Astrocyte of the spinal cord (primary cell): ENCODE results near the gene GRAMD2A.

Source experiments
- DNase-seq: peaks from one replicate; pipeline ENCODE4 v3.0.0; 2011; ENCODE audit warnings: low read depth, low spot score
- H3K4me3 ChIP-seq: 2 replicates; pipeline ENCODE4 v1.5.1; 2011; ENCODE audit warnings: low read depth, mild to moderate bottlenecking, low read length, moderate library complexity
- in situ Hi-C: cut with HindIII; loops from 2 replicates; pipeline ENCODE4 v1.10.0; 2017; ENCODE audit warnings: low sequenced_read_pairs
- TF ChIP-seq, protein P1 (sequence below): IDR thresholded peaks from 2 replicates; pipeline ENCODE4 v1.5.1; 2012; ENCODE audit warnings: low read depth, mild to moderate bottlenecking, low read length, inconsistent platforms

Gene GRAMD2A

DNA sequence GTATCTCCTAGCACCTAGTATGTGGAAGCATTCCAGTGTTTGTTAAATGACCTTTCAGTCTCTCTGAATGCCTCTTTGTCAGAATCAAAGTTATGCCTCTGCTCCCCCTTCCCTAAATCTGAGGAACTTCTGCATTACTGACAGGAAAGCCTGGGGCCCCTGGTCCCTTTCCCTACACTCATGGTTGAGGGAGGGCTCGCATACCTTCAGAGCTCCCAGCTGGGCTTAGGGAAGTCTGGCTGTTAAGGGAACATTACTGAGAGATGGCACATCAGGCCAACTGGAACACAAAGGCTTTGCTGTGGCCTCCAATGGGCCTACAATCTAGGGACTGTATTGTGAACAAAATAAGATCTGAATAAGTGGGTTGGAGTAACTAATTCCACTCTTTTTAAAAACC is 23.1 kb upstream of the GRAMD2A start:
- DNase-seq, result no peak
- TF ChIP-seq, protein P1, sequence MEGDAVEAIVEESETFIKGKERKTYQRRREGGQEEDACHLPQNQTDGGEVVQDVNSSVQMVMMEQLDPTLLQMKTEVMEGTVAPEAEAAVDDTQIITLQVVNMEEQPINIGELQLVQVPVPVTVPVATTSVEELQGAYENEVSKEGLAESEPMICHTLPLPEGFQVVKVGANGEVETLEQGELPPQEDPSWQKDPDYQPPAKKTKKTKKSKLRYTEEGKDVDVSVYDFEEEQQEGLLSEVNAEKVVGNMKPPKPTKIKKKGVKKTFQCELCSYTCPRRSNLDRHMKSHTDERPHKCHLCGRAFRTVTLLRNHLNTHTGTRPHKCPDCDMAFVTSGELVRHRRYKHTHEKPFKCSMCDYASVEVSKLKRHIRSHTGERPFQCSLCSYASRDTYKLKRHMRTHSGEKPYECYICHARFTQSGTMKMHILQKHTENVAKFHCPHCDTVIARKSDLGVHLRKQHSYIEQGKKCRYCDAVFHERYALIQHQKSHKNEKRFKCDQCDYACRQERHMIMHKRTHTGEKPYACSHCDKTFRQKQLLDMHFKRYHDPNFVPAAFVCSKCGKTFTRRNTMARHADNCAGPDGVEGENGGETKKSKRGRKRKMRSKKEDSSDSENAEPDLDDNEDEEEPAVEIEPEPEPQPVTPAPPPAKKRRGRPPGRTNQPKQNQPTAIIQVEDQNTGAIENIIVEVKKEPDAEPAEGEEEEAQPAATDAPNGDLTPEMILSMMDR, result no peak
- in situ Hi-C loops, result no loop called here
- H3K4me3 ChIP-seq, result no peak overlapping the region

DNA sequence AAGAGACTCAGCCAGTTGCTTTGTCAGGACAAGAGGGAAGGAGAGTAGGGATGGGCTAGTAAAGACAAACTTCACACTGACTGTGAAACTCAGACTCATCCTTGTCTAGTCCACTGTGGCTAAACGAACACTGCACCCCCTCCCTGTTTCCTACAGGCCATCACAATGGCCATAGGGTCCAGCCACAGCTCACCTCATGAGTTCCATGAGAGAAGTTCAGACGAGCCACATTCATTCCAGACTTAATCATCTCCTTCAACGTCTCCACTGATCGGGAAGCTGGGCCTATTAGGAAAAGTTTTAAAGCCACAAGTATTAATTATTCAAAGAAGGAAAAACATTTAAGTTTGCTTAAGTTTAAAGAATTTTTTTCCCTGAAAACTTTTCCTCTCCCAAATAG is 19.6 kb upstream of the GRAMD2A start:
- in situ Hi-C loops, result no loop called here
- DNase-seq, result no peak
- no peak overlapping the region for H3K4me3 ChIP-seq
- TF ChIP-seq, protein P1, result no peak

DNA sequence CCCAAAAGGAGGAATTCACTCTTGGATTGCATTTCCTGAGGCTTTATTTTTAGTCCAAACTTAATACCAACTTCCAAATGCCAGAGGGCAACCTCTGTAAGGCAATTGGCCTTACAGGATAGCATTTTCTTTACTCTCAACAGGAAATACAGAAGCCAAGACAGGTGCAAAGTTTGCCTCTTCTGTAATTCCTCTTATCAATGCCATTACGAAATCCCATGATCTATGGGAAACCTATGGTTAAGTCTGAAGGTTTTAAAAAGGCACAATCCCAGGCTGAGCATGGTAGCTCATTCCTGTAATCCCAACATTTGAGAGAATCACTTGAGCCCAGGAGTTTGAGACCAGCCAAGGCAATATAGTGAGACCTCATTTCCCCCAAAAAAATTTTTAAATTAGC is 18.5 kb upstream of the GRAMD2A start:
- TF ChIP-seq, protein P1, result no peak

DNA sequence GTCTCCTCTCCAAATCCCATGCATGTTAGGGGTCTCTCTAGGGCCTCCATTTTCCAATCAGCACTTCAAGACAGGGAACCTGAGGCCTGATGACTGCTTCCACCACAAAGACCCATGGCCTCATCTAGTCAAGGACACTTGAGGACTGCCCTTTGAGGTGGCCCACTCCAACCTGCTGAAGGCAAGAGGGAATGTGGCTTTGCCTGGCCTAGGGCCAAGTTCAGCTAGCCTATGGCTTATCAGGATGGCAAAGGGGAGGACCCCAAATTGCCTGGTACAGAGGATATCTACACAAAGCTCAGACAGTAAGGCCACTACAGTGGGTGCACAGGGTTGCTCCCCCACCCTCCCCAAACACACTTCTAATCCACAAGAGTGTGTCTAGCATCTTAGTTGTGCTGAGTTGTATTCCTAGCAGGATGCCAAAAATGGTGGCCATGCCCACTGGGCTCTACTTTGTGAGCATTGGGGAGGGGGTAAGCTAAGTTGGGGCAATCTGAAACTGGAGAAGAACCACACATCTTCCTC is 10.0 kb upstream of the GRAMD2A start:
- no peak for DNase-seq
- in situ Hi-C loops, result no loop called here
- no peak overlapping the region for H3K4me3 ChIP-seq
- TF ChIP-seq, protein P1, result no peak

More for the DNA sequence above, 18.5 kb upstream of the GRAMD2A start:
- in situ Hi-C loops, result no loop called here
- no peak for DNase-seq
- no peak overlapping the region for H3K4me3 ChIP-seq

DNA sequence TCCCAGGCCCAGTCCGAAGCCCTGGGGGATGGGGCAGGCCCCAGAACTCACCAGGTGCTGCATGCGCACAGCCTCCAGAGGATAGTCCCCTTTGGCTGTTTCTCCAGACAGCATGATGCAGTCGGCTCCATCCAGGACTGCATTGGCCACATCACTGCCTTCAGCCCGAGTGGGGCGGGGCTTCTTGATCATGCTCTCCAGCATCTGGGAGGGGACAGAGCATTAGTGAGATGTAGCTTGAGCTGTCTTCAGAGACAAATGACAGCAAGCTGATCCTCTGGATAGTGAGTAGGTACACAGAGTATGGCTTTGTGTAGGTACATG is 9.1 kb upstream of the GRAMD2A start:
- in situ Hi-C loops, result no loop called here
- no peak for DNase-seq
- H3K4me3 ChIP-seq, result no peak overlapping the region
- TF ChIP-seq, protein P1, result no peak

DNA sequence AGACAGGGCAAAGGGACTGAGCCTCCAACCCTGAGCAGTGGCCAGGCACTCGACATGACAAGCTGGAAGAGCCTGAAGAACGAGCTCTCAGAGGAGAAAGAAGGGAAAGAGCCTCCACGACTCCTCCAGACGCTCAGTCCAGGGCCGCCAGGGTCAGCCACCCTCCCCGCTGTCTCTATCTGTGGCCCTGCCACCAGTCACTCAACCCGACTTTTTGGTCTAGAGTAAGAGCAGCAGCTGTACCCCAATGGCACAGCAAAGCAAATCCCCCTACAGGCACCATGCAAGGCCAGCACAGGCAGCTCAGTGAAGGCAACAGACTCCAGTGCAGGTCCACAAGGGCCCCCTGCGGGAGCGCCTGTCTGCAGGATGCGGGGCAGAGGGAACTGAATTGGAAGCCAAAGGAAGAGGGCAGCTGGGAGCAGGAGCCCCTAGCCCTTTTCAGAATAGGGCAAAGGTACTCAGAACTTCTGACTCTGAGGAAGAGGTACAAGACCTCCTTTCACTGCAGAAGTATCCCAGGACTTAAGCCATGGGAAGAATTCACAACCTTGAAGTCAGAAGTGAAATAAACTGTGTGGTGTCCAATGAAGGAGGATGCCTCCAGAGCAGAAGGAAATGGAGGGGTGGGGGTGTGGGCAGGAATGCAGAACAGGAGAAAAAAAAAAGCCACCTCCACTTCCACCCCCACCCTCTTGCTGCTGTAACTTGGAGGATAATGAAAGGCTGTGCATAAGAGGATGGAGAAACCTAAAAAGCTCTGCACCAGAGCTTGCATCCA is 8.5 kb upstream of the GRAMD2A start:
- in situ Hi-C loops, result no loop called here
- DNase-seq, result no peak
- TF ChIP-seq, protein P1, result no peak
- no peak overlapping the region for H3K4me3 ChIP-seq
